Measurements from ENCODE around the gene KIF22.
"Not testable (repeated sequence)": the region's sequence is repeated elsewhere in the genome, so short reads cannot be mapped to it uniquely, and the experiment has no call there.

KIF22 gene

DNA sequence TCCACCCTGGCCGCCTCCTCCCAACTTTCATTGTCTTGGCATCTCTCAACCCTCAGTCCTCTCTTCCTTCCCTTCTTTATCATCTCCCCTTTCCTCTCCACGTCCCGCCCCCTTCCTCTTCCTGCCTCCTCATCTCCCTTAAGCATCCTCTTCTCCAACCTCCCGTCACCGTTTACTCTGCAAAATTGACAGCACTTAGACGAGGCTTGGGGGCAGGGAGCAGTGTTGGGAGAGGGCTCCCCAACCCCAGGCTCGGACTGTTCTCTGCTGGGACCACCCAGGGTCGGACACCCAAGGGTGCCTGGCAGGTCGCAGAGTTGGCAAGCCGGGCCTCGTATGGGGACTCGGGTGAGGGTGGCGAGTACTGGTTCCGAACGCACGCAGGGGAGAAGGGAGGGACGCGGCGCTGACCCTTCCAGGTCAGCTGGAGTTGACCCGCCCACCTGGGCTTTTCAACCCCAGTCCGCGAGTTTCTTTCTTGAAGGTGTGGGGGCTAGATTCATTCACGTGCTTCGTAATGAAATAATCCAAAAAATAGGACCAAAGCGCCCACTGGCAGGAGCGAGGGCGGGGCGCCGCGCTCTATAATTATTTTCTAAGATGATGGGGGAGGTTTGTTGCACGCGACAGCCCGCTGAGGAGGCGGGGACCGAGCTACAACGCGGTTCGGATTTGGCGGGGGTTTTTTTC is 24.6 kb downstream of the KIF22 start:
- DNase-seq (ENCODE audit: low read depth), result no peak

DNA sequence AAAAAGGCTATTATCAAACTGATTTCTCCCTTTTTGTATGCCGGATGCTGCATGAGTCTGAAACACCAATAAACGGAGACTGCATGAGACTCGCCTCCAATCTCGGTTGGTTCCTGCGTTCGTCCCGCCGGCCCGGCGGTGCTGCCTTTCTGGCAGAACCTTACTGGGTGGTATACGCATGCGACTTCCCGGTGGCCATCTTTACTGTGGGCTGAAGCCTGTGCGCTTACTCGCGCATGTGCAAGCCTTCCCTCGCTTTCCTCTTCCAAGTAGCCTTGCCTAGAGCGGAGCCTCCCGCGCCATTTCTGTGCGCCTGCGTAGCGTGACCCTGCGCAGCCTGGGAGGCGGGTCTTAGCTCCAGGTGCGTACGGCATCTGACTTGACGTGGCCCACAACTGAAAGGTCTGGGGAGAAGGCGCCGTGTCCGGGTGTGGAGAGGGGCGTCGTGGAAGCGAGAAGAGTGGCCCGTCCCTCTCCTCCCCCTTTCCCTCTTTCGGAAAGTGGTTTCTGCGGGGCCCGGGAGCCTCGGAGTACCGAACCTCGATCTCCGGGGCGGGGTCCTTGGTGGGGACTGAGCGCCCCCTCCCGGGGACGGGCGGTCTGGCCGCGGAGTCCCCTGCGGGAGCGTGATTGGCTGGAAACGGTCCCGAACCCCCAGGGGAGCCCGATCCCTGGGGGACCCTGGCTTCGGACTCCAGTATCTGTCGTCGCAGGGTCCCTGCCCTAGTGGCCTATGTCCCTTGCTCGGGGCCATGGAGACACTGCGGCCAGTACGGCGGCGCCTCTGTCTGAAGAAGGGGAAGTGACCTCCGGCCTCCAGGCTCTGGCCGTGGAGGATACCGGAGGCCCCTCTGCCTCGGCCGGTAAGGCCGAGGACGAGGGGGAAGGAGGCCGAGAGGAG is 25.5 kb downstream of the KIF22 start, which contains the start of gene PAGR1:
Gene PAGR1 (plus strand): TSS at position 360 of the 901 bp plus-strand sequence. CDS start 374 bp downstream, at position 734.
- peak; percentile 99 for DNase-seq (ENCODE audit: low read depth)

DNA sequence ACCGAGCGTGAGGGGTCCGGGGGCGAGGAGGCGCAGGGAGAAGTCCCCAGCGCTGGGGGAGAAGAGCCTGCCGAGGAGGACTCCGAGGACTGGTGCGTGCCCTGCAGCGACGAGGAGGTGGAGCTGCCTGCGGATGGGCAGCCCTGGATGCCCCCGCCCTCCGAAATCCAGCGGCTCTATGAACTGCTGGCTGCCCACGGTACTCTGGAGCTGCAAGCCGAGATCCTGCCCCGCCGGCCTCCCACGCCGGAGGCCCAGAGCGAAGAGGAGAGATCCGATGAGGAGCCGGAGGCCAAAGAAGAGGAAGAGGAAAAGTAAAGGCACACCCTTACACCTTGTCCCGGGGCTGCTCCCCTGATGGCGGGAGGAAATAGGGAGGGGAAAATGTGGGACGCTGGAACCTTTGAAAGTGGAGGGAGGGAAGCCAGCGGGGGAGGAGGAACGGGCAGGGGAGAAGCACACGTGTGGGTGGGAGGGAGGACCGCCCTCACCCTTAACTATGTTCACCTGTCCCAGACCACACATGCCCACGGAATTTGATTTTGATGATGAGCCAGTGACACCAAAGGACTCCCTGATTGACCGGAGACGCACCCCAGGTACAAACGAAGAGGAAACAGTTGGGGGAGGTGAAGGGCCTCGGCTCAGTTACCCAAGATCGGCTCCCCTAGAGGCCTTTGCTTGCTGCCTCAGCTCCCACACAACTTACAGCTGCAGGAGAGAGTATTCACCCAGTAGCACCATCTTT is 26.3 kb downstream of the KIF22 start:
- DNase-seq (ENCODE audit: low read depth), result no peak

DNA sequence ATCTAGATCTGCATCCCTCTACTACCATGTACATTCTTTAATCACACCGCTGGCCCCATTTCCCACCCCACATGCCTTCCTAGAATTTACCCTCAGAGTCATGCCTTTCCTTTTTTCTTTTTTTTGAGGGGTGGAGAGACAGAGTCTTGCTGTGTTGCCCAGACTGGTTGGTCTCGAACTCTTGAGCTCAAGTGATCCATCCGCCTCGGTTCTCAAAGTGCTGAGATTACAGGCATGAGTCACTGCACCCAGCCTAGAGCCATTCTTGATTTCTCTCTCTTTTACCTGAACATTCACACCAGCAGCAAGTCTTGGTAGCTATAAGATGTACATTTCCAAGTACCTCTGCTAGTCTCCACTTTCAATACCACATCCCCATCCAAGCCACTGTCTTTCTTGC is 27.5 kb downstream of the KIF22 start:
- no peak for DNase-seq (ENCODE audit: low read depth)

DNA sequence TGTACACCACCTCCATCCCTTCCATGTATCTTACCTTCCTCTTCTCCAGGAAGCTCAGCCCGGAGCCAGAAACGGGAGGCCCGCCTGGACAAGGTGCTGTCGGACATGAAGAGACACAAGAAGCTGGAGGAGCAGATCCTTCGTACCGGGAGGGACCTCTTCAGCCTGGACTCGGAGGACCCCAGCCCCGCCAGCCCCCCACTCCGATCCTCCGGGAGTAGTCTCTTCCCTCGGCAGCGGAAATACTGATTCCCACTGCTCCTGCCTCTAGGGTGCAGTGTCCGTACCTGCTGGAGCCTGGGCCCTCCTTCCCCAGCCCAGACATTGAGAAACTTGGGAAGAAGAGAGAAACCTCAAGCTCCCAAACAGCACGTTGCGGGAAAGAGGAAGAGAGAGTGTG is 29.0 kb downstream of the KIF22 start:
- no peak for DNase-seq (ENCODE audit: low read depth)

DNA sequence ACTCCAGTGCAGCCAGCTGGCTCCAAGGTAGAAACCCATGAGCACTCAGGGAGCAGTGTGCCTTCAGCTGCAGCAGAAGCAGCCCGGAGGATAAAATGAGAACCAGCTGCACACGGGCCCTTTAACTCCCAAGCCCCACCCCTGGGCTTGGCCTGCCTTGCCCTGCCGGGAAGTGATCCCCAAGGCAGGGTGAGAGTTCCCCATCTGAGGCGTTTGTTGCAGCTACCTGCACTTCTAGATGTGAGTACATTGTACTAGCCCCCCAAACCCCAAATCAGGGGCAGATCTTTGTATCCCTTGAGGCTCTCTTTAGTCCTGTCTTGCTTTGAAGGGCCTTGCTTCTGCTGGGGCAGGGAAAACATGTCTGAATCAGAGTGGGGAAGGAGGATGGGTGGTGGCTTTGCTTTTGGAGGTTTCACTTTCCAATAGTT is 29.7 kb downstream of the KIF22 start, which contains the start of gene MVP:
Gene MVP (plus strand): TSS at position 192 of the 431 bp plus-strand sequence. CDS start 10,088 bp downstream, outside the sequence.
- no peak for DNase-seq (ENCODE audit: low read depth)

DNA sequence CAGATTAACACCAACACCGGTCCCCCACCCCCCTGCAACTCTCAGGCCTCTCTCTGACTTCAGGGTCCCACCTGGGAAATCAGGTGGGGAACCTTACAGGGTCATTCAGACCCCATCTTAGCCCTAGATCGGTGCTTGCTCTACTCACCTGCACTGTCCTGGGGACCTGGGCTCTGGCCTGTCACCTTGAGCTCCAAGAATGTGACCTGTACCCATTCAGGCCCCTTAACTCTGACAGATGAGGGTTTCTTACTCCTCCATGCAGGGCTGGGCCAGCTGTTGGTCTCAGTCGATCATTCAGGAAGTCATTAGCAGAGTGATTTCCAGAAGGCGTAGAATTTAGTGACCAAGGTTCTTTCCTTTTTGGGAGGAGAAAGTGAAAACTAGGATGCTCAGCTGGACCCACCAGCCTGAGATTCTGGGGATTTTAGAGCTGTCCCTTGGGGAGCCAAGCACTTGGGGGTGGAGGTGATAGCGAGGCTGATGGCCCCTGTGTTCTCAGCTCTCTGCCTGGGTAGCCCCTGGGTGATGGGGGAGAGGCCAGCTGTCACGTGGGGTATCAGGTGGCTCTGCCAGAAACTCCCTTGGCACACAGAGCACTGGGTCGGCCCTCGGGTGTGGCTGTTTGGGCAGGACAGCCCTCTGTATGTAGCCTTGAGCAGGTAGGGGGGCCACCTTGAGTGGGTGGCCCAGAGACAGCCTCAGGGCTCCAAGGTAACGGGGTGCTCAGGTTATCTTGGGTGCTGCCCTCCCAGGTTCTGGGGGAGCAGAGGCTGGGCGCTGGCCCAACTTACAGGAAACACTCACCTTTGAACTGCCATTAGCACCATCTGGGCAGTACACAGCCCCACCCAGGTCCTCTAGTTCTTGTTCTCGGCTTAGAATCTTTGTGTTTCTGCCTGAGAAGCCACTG is 30.4 kb downstream of the KIF22 start:
- no peak for DNase-seq (ENCODE audit: low read depth)

DNA sequence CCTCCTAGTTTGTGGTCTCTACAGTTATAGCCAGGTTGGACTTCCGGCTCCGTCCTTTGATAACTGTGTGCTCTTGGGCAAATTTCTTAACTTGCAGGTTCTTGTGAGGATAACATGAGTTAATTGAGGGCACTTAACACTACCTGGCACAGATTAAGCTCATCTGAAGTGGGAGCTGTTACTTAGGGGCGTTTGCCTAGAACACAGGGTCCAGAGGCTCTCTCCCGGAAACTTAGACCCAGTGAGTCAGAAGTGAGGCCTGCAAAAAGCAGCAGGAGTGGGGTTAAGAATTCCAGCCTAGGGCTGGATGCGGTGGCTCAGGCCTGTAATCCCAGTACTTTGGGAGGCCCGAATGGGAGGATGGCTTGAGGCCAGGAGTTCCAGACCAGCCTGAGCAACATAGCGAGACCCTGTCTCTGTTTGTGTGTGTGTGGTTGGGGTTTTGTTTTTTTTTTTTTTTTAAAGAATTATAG is 31.1 kb downstream of the KIF22 start:
- no peak for DNase-seq (ENCODE audit: low read depth)

DNA sequence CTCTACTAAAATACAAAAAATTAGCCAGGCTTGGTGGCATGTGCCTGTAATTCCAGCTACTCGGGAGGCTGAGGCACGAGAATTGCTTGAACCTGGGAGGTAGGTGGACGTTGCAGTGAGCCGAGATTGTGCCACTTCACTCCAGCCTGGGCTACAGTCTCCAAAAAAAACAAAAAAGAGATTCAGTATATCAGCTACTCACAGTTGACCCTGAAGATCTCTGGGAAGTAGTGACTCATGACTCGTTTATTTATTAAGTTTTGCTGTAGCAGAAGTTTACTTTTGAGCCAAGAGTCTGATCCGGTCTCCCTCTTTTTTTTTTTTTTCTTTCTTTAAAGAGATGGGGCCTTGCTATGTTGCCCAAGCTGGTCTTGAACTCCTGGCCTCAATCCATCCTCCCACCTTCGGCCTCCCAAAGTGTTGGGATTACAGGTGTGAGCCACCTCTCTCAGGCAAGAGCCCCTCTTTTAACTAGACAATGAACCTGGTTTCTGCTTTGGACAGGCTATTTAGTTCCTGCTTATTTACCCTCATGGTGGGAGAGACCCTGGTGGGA is 34.1 kb downstream of the KIF22 start:
- no peak for DNase-seq (ENCODE audit: low read depth)

DNA sequence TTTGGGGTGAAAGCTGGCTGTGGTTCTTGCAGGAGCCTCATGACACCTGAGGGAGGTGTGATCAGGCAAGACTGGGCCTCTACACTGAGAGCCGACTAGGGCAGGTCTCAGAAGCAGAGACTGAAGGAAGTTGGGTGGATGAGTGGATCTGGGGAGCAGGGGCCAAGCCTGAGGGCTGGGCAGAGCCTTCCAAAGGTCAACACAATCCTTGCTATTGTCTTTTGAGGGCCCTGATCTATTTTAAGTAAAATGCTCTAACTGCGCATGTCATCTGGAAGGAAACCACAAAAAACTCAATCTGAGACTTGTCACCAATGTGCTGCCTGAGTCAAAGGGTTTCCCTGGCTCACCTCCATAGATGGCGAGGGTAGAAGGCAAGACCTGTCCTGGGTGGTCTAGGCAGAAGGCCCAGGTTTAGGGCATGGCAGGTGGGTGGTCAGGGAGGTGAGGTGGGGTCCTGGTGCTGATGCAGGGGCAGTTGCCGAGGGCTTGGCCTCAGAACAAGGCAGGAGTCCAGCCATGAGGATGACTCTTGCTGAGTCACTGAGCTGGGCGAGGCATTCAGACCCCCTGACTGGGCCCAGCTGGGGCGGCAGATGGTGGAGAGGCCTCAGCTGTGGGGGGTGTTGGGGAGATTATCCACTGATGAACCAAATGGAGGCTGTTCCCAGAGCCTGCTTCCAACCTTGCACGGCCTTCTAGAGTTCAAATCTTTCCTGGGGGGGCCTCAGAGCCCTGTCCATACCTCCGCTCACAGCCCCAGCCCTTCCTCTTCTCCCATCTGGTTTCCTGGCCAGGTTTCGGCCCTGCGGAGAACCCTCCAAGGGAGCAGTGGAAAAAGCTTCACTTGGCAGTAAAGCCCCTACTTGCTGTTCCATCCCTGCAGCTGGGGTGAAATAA is 34.8 kb downstream of the KIF22 start:
- DNase-seq (ENCODE audit: low read depth), result no peak

DNA sequence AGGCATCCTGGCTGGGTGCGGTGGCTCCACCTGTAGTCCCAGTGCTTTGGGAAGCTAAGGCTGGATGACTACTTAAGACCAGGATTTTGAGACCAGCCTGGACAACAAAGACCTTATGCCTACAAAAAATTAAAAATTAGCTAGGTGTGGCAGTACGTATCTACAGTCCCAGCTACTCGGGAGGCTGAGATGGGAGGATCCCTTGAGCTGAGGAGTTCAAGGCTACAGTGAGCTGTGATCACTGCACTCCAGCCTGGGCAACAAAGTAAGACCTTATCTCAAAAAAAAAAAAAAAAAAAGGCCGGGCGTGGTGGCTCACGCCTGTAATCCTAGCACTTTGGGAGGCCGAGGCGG is 35.8 kb downstream of the KIF22 start:
- DNase-seq (ENCODE audit: low read depth), result no peak

DNA sequence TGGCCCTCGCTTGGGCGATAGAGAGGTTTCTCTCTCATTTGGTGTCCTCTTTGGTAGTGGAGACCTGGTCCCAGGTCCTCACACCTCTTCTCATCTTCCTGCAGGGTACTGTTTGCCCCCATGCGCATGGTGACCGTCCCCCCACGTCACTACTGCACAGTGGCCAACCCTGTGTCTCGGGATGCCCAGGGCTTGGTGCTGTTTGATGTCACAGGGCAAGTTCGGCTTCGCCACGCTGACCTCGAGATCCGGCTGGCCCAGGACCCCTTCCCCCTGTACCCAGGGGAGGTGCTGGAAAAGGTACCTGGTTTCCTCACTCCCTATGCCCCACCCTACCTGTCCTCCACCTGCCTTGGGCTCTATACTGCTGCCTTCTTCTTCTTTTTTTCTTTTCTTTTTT is 40.2 kb downstream of the KIF22 start:
- no peak for DNase-seq (ENCODE audit: low read depth)

DNA sequence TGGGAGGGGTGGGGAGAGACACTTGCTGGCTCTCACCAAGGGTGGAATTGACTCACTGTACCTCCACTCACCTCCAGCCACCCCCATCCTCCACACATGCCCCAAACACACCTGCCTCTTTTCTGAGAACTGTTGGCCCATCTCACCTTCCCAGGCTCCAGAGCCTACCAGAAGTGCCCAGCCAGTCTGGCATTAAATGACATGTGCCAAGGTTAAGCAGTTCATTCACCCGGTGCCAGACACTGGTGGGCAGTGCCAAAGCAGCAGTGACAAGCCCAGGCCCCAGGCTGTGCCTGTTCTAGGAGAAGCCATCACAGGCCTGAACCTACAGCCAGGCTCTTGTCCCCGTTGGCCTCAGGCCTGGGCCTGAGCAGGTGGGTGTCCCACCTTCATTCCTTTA is 40.9 kb downstream of the KIF22 start:
- no peak for DNase-seq (ENCODE audit: low read depth)

DNA sequence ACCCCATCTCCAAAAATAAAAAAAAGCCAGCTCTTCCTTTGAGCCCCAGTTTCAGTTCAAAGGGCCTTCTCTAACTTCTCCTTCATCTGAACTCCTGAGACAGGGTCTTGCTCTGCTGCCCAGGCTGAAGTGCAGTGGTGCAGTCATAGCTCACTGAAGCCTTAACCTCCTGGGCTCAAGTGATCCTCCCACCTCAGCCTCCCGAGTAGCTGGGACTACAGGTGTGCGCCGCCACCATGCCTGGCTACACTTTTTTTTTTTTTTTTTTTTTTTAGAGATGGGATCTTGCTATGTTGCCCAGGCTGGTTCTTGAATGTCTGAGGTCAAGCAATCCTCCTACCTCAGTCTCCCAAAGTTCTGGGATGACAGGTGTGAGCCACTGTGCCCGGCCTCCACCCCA is 42.7 kb downstream of the KIF22 start:
- not testable (repeated sequence) for DNase-seq (ENCODE audit: low read depth)

DNA sequence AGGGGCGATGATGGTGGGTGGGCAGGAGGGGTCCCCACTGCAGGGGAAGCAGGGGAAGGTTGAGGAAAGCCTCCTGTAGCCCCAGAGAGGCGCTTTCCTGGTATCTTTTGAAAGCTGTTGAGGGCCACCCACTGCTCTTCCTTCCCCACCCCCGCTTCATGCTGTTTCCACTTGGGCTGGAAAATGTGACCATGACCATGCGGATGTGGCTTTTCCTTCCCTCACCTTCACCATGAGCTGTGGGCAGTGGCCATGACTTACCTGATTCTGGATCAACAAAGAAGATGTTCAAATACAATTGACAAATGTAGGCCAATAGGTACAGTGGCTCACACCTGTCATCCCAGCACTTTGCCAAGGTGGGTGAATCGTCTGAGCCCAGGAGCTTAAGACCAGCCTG is 43.5 kb downstream of the KIF22 start:
- no peak for DNase-seq (ENCODE audit: low read depth)

DNA sequence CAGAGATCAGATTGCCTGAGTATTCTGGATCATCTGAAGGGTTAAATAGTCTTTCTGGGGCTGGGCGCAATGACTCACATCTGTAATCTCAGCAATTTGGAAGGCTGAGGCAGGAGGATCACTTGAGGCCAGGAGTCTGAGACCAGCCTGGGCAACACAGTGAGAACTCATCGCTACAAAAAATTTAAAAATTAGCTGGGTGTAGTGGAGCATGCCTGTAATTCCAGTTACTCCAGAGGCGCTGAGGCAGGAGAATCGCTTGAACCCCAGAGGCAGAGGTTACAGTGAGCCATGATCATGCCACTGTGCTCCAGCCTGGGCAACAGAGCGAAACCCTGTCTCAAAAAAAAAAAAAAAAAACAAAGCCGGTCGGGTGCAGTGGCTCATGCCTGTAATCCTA is 45.4 kb downstream of the KIF22 start:
- DNase-seq (ENCODE audit: low read depth), result no peak

DNA sequence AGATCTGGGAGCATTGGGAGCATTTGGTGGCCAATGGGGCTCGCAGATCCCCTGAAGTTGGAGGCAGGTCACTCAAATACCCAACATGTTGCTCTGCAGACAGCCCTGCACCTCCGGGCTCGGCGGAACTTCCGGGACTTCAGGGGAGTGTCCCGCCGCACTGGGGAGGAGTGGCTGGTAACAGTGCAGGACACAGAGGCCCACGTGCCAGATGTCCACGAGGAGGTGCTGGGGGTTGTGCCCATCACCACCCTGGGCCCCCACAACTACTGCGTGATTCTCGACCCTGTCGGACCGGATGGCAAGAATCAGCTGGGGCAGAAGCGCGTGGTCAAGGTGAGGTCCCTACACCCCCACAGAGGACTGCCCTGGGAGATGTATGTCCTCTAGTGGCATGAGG is 46.1 kb downstream of the KIF22 start:
- no peak for DNase-seq (ENCODE audit: low read depth)

DNA sequence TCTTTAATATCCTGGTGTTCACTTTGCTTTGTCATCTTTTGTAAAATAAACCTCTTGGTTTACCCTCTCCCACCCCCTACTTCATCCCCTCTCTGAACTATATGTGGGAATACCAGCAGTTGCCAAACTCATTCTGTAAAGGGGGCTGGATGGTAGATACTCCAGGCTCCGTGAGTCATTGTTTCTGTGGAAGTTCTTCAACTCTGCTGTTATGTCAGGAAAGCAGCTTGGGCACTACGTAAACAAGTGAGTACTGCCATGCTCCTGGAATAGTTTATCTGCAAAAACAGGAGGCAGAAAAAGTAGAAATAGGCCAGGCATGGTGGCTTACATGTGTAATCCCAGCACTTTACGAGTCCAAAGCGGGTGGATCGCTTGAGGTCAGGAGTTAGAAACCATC is 47.3 kb downstream of the KIF22 start:
- no peak for DNase-seq (ENCODE audit: low read depth)

DNA sequence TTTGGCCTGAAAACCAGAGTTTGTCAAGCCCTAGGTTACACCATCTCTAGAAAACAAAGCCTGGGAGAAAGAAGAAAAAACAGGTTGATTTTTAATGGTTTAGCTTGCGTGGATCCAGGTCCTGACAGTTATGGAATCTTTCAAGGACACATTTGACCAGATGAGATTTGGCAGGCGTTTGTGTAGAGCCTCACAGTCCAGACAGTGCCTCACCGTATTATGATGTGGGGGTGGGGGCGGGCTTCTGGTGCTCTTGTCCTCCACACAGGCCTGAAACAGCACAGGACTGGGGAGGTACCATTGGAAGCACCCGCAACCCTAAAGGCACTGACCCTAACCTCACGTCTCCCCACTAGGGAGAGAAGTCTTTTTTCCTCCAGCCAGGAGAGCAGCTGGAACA is 49.3 kb downstream of the KIF22 start:
- no peak for DNase-seq (ENCODE audit: low read depth)

DNA sequence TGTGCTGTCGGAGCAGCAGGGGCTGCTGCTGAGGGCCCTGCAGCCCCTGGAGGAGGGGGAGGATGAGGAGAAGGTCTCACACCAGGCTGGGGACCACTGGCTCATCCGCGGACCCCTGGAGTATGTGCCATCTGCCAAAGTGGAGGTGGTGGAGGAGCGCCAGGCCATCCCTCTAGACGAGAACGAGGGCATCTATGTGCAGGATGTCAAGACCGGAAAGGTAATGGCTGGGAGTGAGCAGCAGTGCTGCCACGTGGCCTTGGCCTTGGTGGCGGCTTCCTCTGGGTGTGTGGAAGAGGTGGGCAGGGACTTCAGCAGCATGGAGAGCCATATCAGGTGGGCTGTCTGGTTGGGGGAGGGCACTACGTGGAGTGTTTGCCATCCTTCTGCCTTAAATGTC is 49.7 kb downstream of the KIF22 start:
- DNase-seq (ENCODE audit: low read depth), result no peak

All from HS-27A (cell line).